ENCODE results near the gene ACSS1.

ACSS1 gene

DNA sequence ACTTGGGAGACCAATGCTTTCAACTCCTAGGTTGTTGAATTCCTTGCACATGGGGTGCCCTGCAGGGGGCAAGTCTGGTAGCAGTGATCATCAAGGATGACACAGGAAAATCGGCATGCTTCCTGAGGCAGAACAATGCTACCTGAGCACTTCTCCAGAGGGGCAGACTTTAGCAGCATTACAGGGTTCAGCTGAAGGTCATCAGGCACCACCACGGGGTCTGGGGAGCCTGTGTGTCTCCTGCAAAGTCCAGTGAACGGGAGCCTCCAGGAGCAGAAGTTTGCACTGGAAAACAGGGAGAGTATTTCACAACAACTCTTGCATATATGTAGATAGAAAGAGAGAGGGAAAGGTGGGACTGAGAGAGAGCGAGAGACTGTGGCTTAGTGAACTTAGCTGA is 13.8 kb upstream of the ACSS1 start:
- DNase-seq (ENCODE audit: low spot score), result peak; percentile 21
- TF ChIP-seq, protein P1, sequence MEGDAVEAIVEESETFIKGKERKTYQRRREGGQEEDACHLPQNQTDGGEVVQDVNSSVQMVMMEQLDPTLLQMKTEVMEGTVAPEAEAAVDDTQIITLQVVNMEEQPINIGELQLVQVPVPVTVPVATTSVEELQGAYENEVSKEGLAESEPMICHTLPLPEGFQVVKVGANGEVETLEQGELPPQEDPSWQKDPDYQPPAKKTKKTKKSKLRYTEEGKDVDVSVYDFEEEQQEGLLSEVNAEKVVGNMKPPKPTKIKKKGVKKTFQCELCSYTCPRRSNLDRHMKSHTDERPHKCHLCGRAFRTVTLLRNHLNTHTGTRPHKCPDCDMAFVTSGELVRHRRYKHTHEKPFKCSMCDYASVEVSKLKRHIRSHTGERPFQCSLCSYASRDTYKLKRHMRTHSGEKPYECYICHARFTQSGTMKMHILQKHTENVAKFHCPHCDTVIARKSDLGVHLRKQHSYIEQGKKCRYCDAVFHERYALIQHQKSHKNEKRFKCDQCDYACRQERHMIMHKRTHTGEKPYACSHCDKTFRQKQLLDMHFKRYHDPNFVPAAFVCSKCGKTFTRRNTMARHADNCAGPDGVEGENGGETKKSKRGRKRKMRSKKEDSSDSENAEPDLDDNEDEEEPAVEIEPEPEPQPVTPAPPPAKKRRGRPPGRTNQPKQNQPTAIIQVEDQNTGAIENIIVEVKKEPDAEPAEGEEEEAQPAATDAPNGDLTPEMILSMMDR (IDR thresholded peaks at IDR 0.05), result no peak
- Histone ChIP-seq H3K4me3 (no peak overlapping the region), H3K27ac (no peak overlapping the region)

DNA sequence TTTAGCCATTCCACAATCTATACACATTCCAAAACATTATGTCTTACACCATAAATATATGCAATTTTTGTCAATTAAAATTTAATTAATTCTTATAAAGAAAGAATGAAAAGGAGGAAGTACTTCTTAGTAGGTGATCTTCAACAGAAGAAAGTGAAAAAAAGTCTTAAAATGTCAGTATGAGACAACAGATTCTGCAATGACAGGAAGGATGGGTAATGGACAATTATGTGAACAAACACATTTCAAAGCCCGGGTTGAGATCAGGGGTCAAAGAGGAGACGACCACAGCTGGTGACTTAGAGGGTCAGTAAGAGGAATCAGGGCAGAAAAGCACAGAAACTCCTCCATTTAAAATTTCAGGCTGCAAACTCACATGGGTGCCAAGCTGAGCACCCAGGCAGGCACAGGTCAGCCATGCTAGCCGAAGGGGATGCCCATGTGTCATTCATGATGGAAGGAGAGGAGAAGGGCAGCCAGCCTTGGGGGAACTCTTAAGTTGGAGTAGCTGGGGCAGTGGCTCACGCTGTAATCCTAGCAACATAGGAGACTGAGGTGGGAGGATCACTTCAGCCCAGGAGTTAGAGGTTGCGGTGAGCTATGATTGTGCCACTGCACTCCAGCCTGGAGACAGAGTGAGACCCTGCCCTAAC is 13.0 kb upstream of the ACSS1 start:
- TF ChIP-seq, protein P1 (IDR thresholded peaks at IDR 0.05), result no peak
- peak; percentile 43 for DNase-seq (ENCODE audit: low spot score)
- H3K27ac ChIP-seq, result no peak overlapping the region

DNA sequence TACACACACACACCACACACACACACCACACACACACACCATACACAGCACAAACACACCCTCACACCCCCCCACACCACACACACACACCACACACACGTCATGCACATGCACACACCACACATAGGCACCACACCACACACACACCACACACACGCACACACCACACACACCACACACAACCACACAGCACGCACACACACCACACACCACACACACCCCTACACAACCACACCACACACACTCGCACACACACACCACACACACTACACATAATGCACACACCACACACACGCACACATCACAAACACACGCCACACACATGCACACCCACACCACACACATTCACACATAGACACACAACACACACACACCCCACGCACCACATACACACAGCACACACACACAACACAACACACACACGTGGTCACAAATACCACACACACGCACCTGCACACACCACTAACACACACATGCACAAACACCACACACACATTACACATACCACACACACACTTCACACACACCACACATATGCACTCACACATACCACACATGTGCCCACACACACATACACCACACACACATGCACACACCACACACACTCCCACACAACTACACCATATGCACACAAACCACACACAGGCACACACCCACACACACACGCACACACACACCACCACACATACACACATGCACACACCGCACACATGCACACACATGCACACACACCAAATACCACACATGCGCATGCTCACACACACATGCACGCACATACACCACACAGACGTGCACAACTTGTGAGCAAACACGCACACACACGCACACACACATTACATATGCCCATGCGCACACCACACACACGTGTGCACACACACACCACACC is 9.4 kb upstream of the ACSS1 start:
- DNase-seq (ENCODE audit: low spot score), result no peak
- TF ChIP-seq, protein P1 (IDR thresholded peaks at IDR 0.05), result no peak

More for the DNA sequence above, 13.0 kb upstream of the ACSS1 start:
- no peak overlapping the region for H3K4me3 ChIP-seq

DNA sequence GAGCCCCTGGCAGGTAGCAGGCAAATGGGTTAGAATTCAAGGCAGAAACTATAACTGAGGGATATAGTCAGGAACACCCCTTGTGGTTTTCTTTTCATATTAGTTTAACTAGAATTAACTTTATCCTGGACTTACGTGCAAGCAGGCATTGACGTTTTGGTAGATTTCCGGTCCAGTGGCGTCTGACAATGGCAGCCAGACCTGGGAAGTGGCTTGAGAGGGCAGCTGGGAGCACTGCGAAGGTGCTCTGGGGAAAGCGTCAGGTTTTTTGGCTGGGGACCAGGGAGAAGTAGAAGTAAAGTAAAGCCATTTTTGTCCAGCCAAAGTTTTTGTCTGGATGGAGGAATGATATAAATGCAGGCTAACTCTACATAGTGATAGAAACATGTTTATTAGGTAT is 8.4 kb upstream of the ACSS1 start:
- DNase-seq (ENCODE audit: low spot score), result no peak
- Histone ChIP-seq H3K27ac (no peak overlapping the region), H3K4me3 (no peak overlapping the region)
- TF ChIP-seq, protein P1 (IDR thresholded peaks at IDR 0.05), result no peak

More for the DNA sequence above, 9.4 kb upstream of the ACSS1 start:
- H3K4me3 ChIP-seq, result no peak overlapping the region
- H3K27ac ChIP-seq, result no peak overlapping the region

DNA sequence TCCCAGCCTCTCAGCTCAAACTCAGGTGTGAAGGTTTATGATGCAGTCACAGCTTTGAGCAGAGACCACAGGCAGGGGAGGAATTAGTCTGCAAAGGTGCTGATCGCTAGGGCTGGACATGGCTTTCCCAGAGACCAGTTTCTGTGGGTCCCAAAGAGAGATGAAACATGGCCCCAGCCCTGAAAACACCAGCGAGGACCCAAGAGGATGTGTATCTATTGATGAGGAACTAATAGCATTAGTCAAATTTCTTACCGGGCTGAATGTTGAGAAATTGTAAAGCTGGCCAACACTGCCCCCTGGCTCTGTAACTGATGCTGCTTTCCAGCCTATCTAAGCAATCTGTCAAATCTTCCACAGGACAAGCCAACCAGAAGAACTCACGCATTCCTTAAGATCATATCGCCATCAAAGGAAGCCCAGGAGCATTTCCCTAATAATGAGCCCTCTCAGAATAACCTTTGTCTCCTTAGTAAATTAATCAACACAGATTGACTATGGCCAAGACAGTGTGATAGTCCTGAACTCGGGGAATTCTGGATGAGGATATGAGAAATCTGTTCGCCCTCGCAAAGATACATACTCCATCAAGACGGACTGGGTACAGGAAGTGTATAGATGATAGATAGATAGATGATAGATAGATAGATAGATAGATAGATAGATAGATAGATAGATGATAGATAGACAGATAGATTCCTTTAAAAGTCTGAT is 7.8 kb upstream of the ACSS1 start:
- TF ChIP-seq, protein P1 (IDR thresholded peaks at IDR 0.05), result peak; percentile 53
- Histone ChIP-seq H3K4me3 (no peak overlapping the region), H3K27ac (no peak overlapping the region)
- DNase-seq (ENCODE audit: low spot score), result no peak

DNA sequence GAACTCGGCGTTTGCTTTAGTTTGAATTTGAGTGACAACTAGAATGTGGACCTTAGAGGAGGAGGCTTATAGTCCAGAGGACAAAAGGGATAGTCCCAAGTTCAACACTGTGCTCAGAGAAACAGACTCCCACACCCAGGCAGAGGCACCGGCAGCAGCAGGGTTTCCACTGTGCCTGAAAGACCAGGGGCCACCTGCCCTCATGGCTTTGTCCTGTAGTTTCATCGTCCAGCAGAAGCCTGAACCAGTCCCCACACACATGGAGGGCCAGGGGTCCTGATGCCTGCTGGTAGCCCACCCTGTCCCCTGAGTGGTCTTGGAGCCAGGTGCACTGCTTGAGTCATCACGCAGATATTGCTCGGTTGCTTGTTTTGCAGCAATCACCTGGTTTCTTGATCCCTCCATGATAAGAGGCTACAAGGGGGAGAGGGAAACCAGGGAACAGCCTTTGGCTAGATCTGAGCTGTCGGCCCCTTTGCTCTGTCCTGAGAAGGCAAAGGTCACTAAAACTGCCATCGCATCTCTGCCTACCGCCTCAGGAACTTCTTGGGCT is 7.2 kb upstream of the ACSS1 start:
- Histone ChIP-seq H3K4me3 (no peak overlapping the region), H3K27ac (no peak overlapping the region)
- DNase-seq (ENCODE audit: low spot score), result no peak
- TF ChIP-seq, protein P1 (IDR thresholded peaks at IDR 0.05), result no peak
